Neural cell (in vitro differentiated cells): ENCODE data around the gene AGXT. TPM values are rescaled to one million over a fixed set of nuclear protein-coding genes. Genes with fewer than 3 reads are reported as not detected.

Experiments used
- H2AFZ ChIP-seq: fragments of 200-600, 300-800 bp; sonication (generic), shearing (Covaris generic); 2 replicates; pipeline ENCODE4 v1.6.0; 2014; ENCODE audit warnings: low read depth, mild to moderate bottlenecking, antibody characterized with exemption, low read length, moderate library complexity
- H3F3A ChIP-seq: fragments of 200-600 bp; shearing (Covaris generic); 2 replicates; pipeline ENCODE4 v1.6.1; 2016; ENCODE audit warnings: mild to moderate bottlenecking, moderate library complexity, mixed read lengths, antibody characterized with exemption, low read length; ENCODE audit not compliant: insufficient read depth, poor library complexity, severe bottlenecking
- H3K27ac ChIP-seq: fragments of 200-600, 300-800 bp; sonication (generic), shearing (Covaris generic); 2 replicates; pipeline ENCODE4 v1.5.1; 2014; ENCODE audit warnings: mild to moderate bottlenecking, low read length, moderate library complexity
- H3K27me3 ChIP-seq: fragments of 300-800, 200-600 bp; sonication (generic), shearing (Covaris generic); 2 replicates; pipeline ENCODE4 v1.6.0; 2014; ENCODE audit warnings: mild to moderate bottlenecking, low read depth, low read length, moderate library complexity; ENCODE audit not compliant: insufficient read depth
- H3K36me3 ChIP-seq: fragments of 300-800, 200-600 bp; sonication (generic), shearing (Covaris generic); 2 replicates; pipeline ENCODE4 v1.5.1; 2014; ENCODE audit warnings: mild to moderate bottlenecking, antibody characterized with exemption, low read length, moderate library complexity; ENCODE audit not compliant: insufficient read depth
- H3K4me2 ChIP-seq: fragments of 300-800, 200-600 bp; sonication (generic), shearing (Covaris generic); 2 replicates; pipeline ENCODE4 v1.6.0; 2014; ENCODE audit warnings: mild to moderate bottlenecking, low read length
- H3K4me3 ChIP-seq: fragments of 300-800, 200-600 bp; sonication (generic), shearing (Covaris generic); 2 replicates; pipeline ENCODE4 v1.5.1; 2014; ENCODE audit warnings: mild to moderate bottlenecking, low read length, moderate library complexity
- H3K79me2 ChIP-seq: fragments of 200-600 bp; shearing (Covaris generic); replicated peaks from 2 replicates; pipeline ENCODE4 v1.6.0; 2014; ENCODE audit warnings: mild to moderate bottlenecking, low read length, moderate library complexity; ENCODE audit not compliant: insufficient read depth
- H3K9ac ChIP-seq: fragments of 300-800, 200-600 bp; sonication (generic), shearing (Covaris generic); 2 replicates; pipeline ENCODE4 v1.6.1; 2016; ENCODE audit warnings: mild to moderate bottlenecking, low read length, mixed read lengths
- H3K9me2 ChIP-seq: fragments of 200-600 bp; shearing (Covaris generic); 2 replicates; pipeline ENCODE4 v1.6.1; 2016; ENCODE audit warnings: mild to moderate bottlenecking, low read length, mixed read lengths; ENCODE audit not compliant: insufficient read depth
- H3K9me3 ChIP-seq: fragments of 200-600, 300-800 bp; sonication (generic), shearing (Covaris generic); 2 replicates; pipeline ENCODE4 v1.6.1; 2016; ENCODE audit warnings: mild to moderate bottlenecking, mixed run types, low read length, moderate library complexity, mixed read lengths
- H4K20me1 ChIP-seq: fragments of 200-600 bp; shearing (Covaris generic); 2 replicates; pipeline ENCODE4 v1.6.1; 2016; ENCODE audit warnings: mild to moderate bottlenecking, mixed run types; ENCODE audit not compliant: insufficient read depth
- CTCF ChIP-seq: fragments of 450-650 bp; IDR thresholded peaks from 2 replicates; pipeline ENCODE4 v1.5.1; 2014; ENCODE audit warnings: antibody characterized with exemption, mild to moderate bottlenecking, moderate library complexity; ENCODE audit not compliant: poor library complexity, severe bottlenecking
- EP300 ChIP-seq: fragments of 450-650 bp; conservative IDR thresholded peaks from 2 replicates; pipeline ENCODE4 v1.6.1; 2014; ENCODE audit warnings: antibody characterized with exemption, mild to moderate bottlenecking, moderate library complexity; ENCODE audit not compliant: poor library complexity, severe bottlenecking
- EZH2 ChIP-seq: fragments of 200-600, 300-800 bp; shearing (Covaris generic), sonication (generic); IDR thresholded peaks from 2 replicates; pipeline ENCODE4 v1.6.1; 2014; ENCODE audit warnings: antibody characterized with exemption, low read length, borderline replicate concordance, mild to moderate bottlenecking; ENCODE audit not compliant: insufficient read depth, poor library complexity, severe bottlenecking
- MXI1 ChIP-seq: fragments of 450-650 bp; conservative IDR thresholded peaks from 2 replicates; pipeline ENCODE4 v1.6.1; 2014; ENCODE audit warnings: antibody characterized with exemption, mild to moderate bottlenecking; ENCODE audit not compliant: poor library complexity, severe bottlenecking
- POLR2AphosphoS5 ChIP-seq: IDR thresholded peaks from 2 replicates; pipeline ENCODE4 v1.6.1; 2012
- RAD21 ChIP-seq: fragments of 450-650 bp; conservative IDR thresholded peaks from 2 replicates; pipeline ENCODE4 v1.6.1; 2014; ENCODE audit warnings: antibody characterized with exemption, mild to moderate bottlenecking, moderate library complexity
- SMC3 ChIP-seq: fragments of 450-650 bp; conservative IDR thresholded peaks from 2 replicates; pipeline ENCODE4 v1.6.1; 2014; ENCODE audit warnings: antibody characterized with exemption, mild to moderate bottlenecking, moderate library complexity; ENCODE audit not compliant: poor library complexity
- TAF1 ChIP-seq: IDR thresholded peaks from 2 replicates; pipeline ENCODE4 v1.6.1; 2012; ENCODE audit warnings: low read depth
- polyA plus RNA-seq: library from polyadenylated mRNA; depleted of rRNA; stranded (reverse); fragments of >200 nt; gene quantifications from 2 replicates; pipeline ENCODE4 v1.2.3, GENCODE V29; 2014
- TF ChIP-seq, protein P1 (sequence below): IDR thresholded peaks from 2 replicates; pipeline ENCODE4 v1.6.1; 2012; ENCODE audit warnings: borderline replicate concordance

Gene AGXT
- polyA plus RNA-seq, 1 donor from 2014 or later, result not detected

DNA sequence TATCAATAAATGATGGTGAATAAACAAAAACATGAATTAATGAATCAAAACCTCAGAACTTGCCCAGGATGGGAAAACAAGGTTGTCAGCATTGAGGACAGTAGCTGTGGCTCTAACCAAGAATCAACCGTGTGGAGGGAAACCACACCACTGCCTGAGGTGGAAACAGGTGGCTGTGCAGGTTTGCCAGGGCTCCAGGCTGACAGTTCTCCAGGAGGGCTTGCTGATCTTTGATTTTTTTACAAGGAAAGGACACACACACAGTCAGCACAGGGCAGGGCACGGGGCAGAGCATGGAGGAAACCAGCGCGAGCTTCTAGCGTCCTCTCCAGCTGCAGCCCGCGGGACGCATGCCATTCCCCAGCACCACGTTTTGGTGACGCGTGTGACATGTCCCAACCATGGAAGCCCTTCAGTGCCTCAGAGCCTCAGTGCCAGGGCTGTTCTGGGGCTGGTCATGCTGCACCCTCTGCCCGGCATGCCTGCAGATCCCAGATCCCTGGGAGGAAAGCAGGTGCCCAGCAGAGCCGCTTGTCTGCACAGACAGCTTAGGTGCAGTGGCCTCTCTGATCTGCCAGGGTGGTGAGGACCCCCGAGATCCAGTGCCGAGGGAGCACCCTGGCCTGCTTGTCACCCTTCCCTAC, 15.8 kb upstream of the AGXT start:
- Histone ChIP-seq H2AFZ (no peak overlapping the region), H3K9me2 (no peaks in the 10 kb centered on the region), H4K20me1 (no peaks in the 10 kb centered on the region), H3K9ac (no peak overlapping the region), H3K27me3 (no peaks in the 10 kb centered on the region), H3K9me3 (no peaks in the 10 kb centered on the region), H3K4me3 (no peak overlapping the region), H3K4me2 (no peak overlapping the region), H3F3A (no peaks in the 10 kb centered on the region), H3K79me2 (no peaks in the 10 kb centered on the region), H3K27ac (no peak overlapping the region), H3K36me3 (no peaks in the 10 kb centered on the region)
- TF ChIP-seq TAF1 (no peak), POLR2AphosphoS5 (no peak), EZH2 (no peak), RAD21 (no peak)

- no peaks in the 10 kb centered on the region for H3K27me3 ChIP-seq
- no peaks in the 10 kb centered on the region for H3K9me3 ChIP-seq
- H3K4me3 ChIP-seq, result no peak overlapping the region
- no peak overlapping the region for H3K27ac ChIP-seq
- H3K79me2 ChIP-seq, result no peaks in the 10 kb centered on the region
- no peaks in the 10 kb centered on the region for H3K36me3 ChIP-seq
- H2AFZ ChIP-seq, result no peak overlapping the region
- no peaks in the 10 kb centered on the region for H4K20me1 ChIP-seq
- no peak for TF ChIP-seq EP300
- no peak for TF ChIP-seq SMC3
- no peak for TF ChIP-seq CTCF
- TF ChIP-seq RAD21, result no peak
- no peak for TF ChIP-seq POLR2AphosphoS5
- no peak for TF ChIP-seq MXI1
- no peak for TF ChIP-seq EZH2
- TF ChIP-seq, protein P1, sequence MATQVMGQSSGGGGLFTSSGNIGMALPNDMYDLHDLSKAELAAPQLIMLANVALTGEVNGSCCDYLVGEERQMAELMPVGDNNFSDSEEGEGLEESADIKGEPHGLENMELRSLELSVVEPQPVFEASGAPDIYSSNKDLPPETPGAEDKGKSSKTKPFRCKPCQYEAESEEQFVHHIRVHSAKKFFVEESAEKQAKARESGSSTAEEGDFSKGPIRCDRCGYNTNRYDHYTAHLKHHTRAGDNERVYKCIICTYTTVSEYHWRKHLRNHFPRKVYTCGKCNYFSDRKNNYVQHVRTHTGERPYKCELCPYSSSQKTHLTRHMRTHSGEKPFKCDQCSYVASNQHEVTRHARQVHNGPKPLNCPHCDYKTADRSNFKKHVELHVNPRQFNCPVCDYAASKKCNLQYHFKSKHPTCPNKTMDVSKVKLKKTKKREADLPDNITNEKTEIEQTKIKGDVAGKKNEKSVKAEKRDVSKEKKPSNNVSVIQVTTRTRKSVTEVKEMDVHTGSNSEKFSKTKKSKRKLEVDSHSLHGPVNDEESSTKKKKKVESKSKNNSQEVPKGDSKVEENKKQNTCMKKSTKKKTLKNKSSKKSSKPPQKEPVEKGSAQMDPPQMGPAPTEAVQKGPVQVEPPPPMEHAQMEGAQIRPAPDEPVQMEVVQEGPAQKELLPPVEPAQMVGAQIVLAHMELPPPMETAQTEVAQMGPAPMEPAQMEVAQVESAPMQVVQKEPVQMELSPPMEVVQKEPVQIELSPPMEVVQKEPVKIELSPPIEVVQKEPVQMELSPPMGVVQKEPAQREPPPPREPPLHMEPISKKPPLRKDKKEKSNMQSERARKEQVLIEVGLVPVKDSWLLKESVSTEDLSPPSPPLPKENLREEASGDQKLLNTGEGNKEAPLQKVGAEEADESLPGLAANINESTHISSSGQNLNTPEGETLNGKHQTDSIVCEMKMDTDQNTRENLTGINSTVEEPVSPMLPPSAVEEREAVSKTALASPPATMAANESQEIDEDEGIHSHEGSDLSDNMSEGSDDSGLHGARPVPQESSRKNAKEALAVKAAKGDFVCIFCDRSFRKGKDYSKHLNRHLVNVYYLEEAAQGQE, result no peak
- no peak for TF ChIP-seq TAF1
- H3K9me2 ChIP-seq, result no peaks in the 10 kb centered on the region
- H3F3A ChIP-seq, result no peaks in the 10 kb centered on the region
- no peak overlapping the region for H3K4me2 ChIP-seq
- no peak overlapping the region for H3K9ac ChIP-seq
Measured at GRCh38 chr2:240855670-240856069, 13.0 kb upstream of the AGXT start.
